ENCODE results near the gene TSKS. TPM values are rescaled to one million over a fixed set of nuclear protein-coding genes. Genes with fewer than 3 reads are reported as not detected.

TSKS gene
- total RNA-seq, 1 donor: 1.4 TPM

GRCh38 chr19:49749055-49749716 lies 13.9 kb downstream of the TSKS start:
- TF ChIP-seq CTCF (IDR thresholded peaks at IDR 0.05; ENCODE audit: insufficient read depth, low read length): no peak
- H3K4me3 ChIP-seq (ENCODE audit: low read depth, low read length): no peak overlapping the region
- DNase-seq (ENCODE audit: low read depth): no peak

DNA sequence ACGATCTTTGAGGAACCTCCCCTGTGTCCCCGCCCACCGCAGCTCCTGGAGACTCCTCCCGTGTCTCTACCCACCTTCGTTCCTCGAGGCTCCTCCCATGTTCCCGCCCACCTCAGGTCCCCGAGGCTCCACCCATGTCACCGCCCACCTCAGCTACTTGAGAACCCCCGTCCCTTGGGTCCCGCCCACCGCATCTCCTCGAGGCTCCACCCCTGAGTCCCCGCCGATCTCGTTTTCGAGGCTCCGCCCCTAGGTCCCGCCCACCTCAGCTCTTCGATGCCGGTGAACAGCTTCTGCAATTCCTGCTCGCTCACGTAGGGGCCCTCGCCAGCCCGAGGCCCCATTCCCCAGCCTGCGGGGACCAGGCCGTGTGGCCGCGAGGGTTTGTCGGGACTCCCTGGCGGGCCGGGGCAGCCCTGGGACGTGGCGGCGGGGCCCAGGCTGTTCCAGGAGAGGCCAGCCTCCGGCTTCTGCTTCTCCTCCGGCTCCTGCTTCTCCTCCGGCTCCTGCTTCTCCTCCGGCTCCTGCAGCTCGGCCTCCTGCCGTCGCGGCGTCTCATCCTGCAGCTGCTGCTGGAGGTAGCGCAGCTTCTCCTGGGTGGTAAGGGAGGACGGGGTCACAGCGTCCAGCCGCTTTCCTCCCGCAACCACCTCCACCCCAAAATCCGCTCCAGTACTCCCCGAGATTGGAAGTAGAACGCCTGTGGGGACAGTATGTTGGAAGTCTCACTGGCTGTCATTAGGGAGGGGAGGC lies 16.7 kb downstream of the TSKS start:
- no peak overlapping the region for H3K4me3 ChIP-seq (ENCODE audit: low read depth, low read length)
- TF ChIP-seq CTCF (IDR thresholded peaks at IDR 0.05; ENCODE audit: insufficient read depth, low read length): no peak
- DNase-seq (ENCODE audit: low read depth): no peak

GRCh38 chr19:49744946-49745381 lies 18.1 kb downstream of the TSKS start:
- DNase-seq (ENCODE audit: low read depth): no peak
- TF ChIP-seq CTCF (IDR thresholded peaks at IDR 0.05; ENCODE audit: insufficient read depth, low read length): no peak
- H3K4me3 ChIP-seq (ENCODE audit: low read depth, low read length): no peak overlapping the region

DNA sequence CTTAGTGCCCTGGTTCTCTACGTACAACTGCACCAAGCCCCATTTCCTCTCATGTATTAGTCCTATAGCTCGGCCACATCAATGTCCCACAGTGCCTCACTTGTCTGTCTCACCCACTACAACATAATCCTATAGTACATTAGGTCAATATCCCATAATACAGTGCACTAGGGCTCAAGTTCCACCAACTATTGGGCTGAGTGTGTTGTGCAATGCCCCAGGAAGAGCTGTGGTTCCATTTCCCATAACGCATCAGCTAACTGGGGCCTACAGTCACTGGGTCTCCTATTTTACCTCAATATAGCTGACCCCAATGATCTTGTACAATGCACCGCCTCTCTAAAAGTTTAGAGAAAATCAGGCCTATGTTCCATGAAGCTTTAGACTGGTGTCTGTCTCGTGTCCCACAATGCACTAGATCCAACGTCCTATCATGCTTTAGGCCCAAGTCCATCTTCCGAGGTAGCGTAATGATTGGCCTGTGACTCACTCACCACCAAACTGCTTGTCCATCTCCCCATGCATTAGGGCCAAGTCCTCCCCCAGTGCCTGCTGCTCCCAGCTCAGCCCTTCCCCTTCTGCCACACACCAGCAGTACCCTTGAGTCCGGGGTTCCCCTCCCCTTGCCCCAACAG lies 21.8 kb downstream of the TSKS start:
- no peak for DNase-seq (ENCODE audit: low read depth)
- no peak for TF ChIP-seq CTCF (IDR thresholded peaks at IDR 0.05; ENCODE audit: insufficient read depth, low read length)
- H3K4me3 ChIP-seq (ENCODE audit: low read depth, low read length): no peak overlapping the region

GRCh38 chr19:49739933-49740332 lies 23.2 kb downstream of the TSKS start:
- H3K4me3 ChIP-seq (ENCODE audit: low read depth, low read length): no peak overlapping the region
- TF ChIP-seq CTCF (IDR thresholded peaks at IDR 0.05; ENCODE audit: insufficient read depth, low read length): no peak
- no peak for DNase-seq (ENCODE audit: low read depth)

DNA sequence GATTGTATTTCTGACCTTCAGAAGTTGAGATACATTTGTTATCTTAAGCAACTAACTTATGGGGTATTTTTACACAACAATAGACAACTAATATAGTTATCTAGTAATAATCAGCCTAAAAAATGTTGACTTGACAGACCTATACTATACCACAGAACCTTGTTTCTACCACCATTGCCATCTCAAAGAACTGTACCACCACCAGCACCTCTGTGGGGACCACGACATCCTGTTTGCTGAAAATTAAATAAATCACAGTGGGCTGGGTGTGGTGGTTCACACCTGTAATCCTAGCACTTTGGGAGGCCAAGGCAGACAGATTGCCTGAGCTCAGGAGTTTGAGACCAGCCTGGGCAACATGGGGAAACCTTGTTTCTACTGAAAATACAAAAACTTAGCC lies 24.0 kb downstream of the TSKS start:
- H3K4me3 ChIP-seq (ENCODE audit: low read depth, low read length): no peak overlapping the region
- no peak for DNase-seq (ENCODE audit: low read depth)
- no peak for TF ChIP-seq CTCF (IDR thresholded peaks at IDR 0.05; ENCODE audit: insufficient read depth, low read length)
